OCI-LY3 (cell line): Measurements from ENCODE around the gene NFIC.
"Not testable (repeated sequence)": the region's sequence is repeated elsewhere in the genome, so short reads cannot be mapped to it uniquely, and the experiment has no call there.

Experiments
- H2AFZ ChIP-seq: fragments of 200-600, 300-600 bp; shearing (Covaris generic); 2 replicates; pipeline ENCODE4 v1.6.0; 2014; ENCODE audit warnings: antibody characterized with exemption, low read depth, low read length
- H3K27ac ChIP-seq: fragments of 200-600, 300-600 bp; sonication (generic); 2 replicates; pipeline ENCODE4 v1.5.1; 2014; ENCODE audit warnings: mild to moderate bottlenecking, low read length, moderate library complexity, mixed read lengths
- H3K27me3 ChIP-seq: fragments of 200-600, 300-600 bp; sonication (generic); 2 replicates; pipeline ENCODE4 v1.6.1; 2014; ENCODE audit warnings: low read depth, low read length, mixed read lengths
- H3K36me3 ChIP-seq: fragments of 200-600, 300-600 bp; sonication (generic); replicated peaks from 2 replicates; pipeline ENCODE3; 2014; ENCODE audit warnings: low read depth, low read length, mixed read lengths
- H3K4me1 ChIP-seq: fragments of 300-600, 200-600 bp; sonication (generic); 2 replicates; pipeline ENCODE4 v1.6.1; 2014; ENCODE audit warnings: low read length, mixed read lengths
- H3K4me2 ChIP-seq: fragments of 200-600, 300-600 bp; sonication (generic); 2 replicates; pipeline ENCODE4 v1.6.1; 2014; ENCODE audit warnings: low read length, mixed read lengths
- H3K4me3 ChIP-seq: fragments of 300-600, 200-600 bp; sonication (generic); 2 replicates; pipeline ENCODE4 v1.5.1; 2014; ENCODE audit warnings: antibody characterized with exemption, mild to moderate bottlenecking, low read length, moderate library complexity
- H3K79me2 ChIP-seq: fragments of 300-600, 200-600 bp; shearing (Covaris generic); 2 replicates; pipeline ENCODE4 v1.6.1; 2014; ENCODE audit warnings: mild to moderate bottlenecking, low read length, mixed read lengths
- H3K9ac ChIP-seq: fragments of 300-600, 200-600 bp; shearing (Covaris generic); 2 replicates; pipeline ENCODE4 v1.6.0; 2014; ENCODE audit warnings: mild to moderate bottlenecking, low read length, moderate library complexity
- H3K9me3 ChIP-seq: fragments of 200-600, 300-600 bp; shearing (Covaris generic); 2 replicates; pipeline ENCODE4 v1.6.1; 2014; ENCODE audit warnings: low read length, mixed read lengths; ENCODE audit not compliant: insufficient read depth
- H4K20me1 ChIP-seq: fragments of 200-600, 300-600 bp; sonication (generic); 2 replicates; pipeline ENCODE4 v1.6.1; 2016; ENCODE audit warnings: low read length, mixed read lengths; ENCODE audit not compliant: insufficient read depth
- EZH2phosphoT487 ChIP-seq: fragments of 200-600 bp; shearing (Covaris generic); IDR thresholded peaks from 2 replicates; pipeline ENCODE4 v1.6.1; 2018; ENCODE audit warnings: antibody characterized with exemption, mixed run types, low read depth
- TF ChIP-seq, protein P1 (sequence below): fragments of 200-600, 300-600 bp; sonication (generic); IDR thresholded peaks from 2 replicates; pipeline ENCODE4 v1.5.1; 2014; ENCODE audit warnings: antibody characterized with exemption, low read length, low read depth

Gene NFIC

GRCh38 chr19:3374369-3375112 is 8.2 kb downstream of the NFIC start:
- Histone ChIP-seq H3K4me2 (no peak overlapping the region), H3K9me3 (no peaks in the 10 kb centered on the region), H3K4me3 (no peak overlapping the region), H3K27ac (no peak overlapping the region), H3K4me1 (peaks cover 21% of the 10 kb centered on the region), H2AFZ (no peak overlapping the region), H3K36me3 (peaks cover 8% of the 10 kb centered on the region), H3K79me2 (peaks cover 90% of the 10 kb centered on the region), H4K20me1 (peaks cover 65% of the 10 kb centered on the region), H3K9ac (no peak overlapping the region), H3K27me3 (no peaks in the 10 kb centered on the region)
- TF ChIP-seq, protein P1, sequence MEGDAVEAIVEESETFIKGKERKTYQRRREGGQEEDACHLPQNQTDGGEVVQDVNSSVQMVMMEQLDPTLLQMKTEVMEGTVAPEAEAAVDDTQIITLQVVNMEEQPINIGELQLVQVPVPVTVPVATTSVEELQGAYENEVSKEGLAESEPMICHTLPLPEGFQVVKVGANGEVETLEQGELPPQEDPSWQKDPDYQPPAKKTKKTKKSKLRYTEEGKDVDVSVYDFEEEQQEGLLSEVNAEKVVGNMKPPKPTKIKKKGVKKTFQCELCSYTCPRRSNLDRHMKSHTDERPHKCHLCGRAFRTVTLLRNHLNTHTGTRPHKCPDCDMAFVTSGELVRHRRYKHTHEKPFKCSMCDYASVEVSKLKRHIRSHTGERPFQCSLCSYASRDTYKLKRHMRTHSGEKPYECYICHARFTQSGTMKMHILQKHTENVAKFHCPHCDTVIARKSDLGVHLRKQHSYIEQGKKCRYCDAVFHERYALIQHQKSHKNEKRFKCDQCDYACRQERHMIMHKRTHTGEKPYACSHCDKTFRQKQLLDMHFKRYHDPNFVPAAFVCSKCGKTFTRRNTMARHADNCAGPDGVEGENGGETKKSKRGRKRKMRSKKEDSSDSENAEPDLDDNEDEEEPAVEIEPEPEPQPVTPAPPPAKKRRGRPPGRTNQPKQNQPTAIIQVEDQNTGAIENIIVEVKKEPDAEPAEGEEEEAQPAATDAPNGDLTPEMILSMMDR, result no peak
- no peak for TF ChIP-seq EZH2phosphoT487

DNA sequence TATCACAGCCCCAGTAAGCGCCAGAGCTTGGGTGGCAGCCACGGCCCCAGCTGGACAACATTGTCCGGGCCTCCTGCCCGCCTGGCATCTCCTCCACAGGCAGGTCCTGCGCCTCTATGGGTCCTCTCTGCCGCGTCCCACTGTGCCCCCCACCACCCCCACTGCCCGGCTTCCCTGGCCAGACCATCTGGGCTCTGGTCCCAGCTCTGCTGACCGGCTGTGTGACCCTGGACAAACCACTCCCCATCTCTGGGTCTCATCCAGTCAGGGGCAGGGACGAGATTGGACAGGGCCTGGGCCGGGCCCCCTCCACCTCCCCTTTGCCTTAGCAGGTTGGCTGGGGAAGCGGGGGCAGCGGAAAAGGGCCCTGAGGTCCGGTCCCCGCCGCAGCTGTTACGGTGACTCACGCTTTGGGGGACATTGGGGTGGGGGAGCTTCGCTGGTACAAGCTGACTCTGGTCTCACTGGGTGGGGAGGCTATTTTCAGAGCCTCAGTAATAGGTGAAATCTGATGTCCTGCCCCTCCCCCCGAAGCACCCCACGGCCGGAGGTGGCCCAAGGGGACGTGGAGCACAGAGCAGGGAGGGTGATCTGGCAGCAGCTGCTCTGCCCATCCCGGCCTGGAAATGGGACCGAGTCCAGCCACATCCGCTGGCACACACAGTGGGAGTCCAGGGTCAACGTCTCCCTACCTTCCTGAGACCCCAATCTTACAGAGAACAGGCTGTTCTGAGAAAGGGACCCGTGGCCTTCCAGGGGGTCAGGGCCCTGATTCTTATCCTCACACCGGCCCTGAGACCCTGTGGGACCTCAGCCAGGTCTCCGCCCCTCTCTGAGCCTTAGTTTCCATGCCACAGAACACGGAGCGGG is 9.1 kb downstream of the NFIC start:
- Histone ChIP-seq H3K4me1 (peaks cover 12% of the 10 kb centered on the region), H3K9ac (no peak overlapping the region), H4K20me1 (peaks cover 58% of the 10 kb centered on the region), H3K27ac (no peak overlapping the region), H2AFZ (no peak overlapping the region), H3K4me2 (no peak overlapping the region), H3K4me3 (no peak overlapping the region), H3K36me3 (peaks cover 8% of the 10 kb centered on the region), H3K79me2 (peaks cover 87% of the 10 kb centered on the region), H3K27me3 (no peaks in the 10 kb centered on the region), H3K9me3 (no peaks in the 10 kb centered on the region)
- TF ChIP-seq, protein P1, result no peak
- no peak for TF ChIP-seq EZH2phosphoT487

DNA sequence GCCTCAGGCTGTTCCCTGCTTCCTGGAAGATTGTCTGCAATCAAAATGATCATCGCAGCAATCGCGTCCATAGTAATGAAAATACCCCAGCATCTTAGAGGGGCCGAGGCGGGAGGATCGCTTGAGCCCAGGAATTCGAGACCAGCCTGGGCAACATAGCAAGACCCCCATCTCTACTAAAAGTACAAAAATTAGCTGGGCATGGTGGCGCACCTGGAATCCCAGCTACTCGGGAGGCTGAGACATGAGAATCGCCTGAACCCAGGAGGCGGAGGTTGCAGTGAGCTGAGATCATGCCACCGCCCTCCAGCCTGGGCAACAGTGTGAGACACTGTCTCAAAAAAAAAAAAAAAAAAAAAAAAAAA is 9.7 kb downstream of the NFIC start:
- H3K9me3 ChIP-seq, H3K27ac ChIP-seq, H3K4me1 ChIP-seq, H2AFZ ChIP-seq, H3K4me3 ChIP-seq, H3K4me2 ChIP-seq, H3K27me3 ChIP-seq, H3K36me3 ChIP-seq, H3K9ac ChIP-seq: not testable (repeated sequence)
- Histone ChIP-seq H3K79me2 (peaks cover 87% of the 10 kb centered on the region), H4K20me1 (peaks cover 56% of the 10 kb centered on the region)

- Histone ChIP-seq H3K4me2 (no peak overlapping the region), H3K9ac (no peak overlapping the region), H4K20me1 (peaks cover 58% of the 10 kb centered on the region), H2AFZ (no peak overlapping the region), H3K27me3 (no peaks in the 10 kb centered on the region), H3K9me3 (no peaks in the 10 kb centered on the region), H3K79me2 (peaks cover 88% of the 10 kb centered on the region), H3K4me1 (no peaks in the 10 kb centered on the region), H3K36me3 (peaks cover 25% of the 10 kb centered on the region), H3K4me3 (no peak overlapping the region), H3K27ac (no peak overlapping the region)
- TF ChIP-seq, protein P1, result no peak
- no peak for TF ChIP-seq EZH2phosphoT487
Measured at GRCh38 chr19:3378352-3379150, 12.2 kb downstream of the NFIC start.
